SU-DHL-6 (cell line): ENCODE measurements around the gene GREM2.

ENCODE experiments used
- H2AFZ ChIP-seq: fragments of 200-600 bp; sonication (generic); 2 replicates; pipeline ENCODE4 v1.6.1; 2014; ENCODE audit warnings: low read depth, mild to moderate bottlenecking, moderate library complexity, mixed read lengths, antibody characterized with exemption, low read length; ENCODE audit not compliant: severe bottlenecking
- H3F3A ChIP-seq: fragments of 200-600 bp; shearing (Covaris generic); 2 replicates; pipeline ENCODE4 v1.6.0; 2016; ENCODE audit warnings: antibody characterized with exemption, mild to moderate bottlenecking; ENCODE audit not compliant: insufficient read depth
- H3K27ac ChIP-seq: fragments of 200-600 bp; sonication (generic); 2 replicates; pipeline ENCODE4 v1.5.1; 2016; ENCODE audit warnings: low read depth, mild to moderate bottlenecking, low read length, moderate library complexity, mixed read lengths
- H3K27me3 ChIP-seq: fragments of 200-600 bp; sonication (generic), shearing (Covaris generic); 2 replicates; pipeline ENCODE4 v1.6.0; 2014; ENCODE audit warnings: mild to moderate bottlenecking, low read length
- H3K36me3 ChIP-seq: fragments of 200-600 bp; sonication (generic); 2 replicates; pipeline ENCODE4 v1.6.1; 2014; ENCODE audit warnings: mild to moderate bottlenecking, low read length, mixed read lengths
- H3K4me2 ChIP-seq: fragments of 300-600, 200-600 bp; shearing (Covaris generic), sonication (generic); 2 replicates; pipeline ENCODE4 v1.6.0; 2014; ENCODE audit warnings: low read length, low read depth, mild to moderate bottlenecking; ENCODE audit not compliant: poor library complexity, severe bottlenecking
- H3K4me3 ChIP-seq: fragments of 200-600 bp; sonication (generic); 2 replicates; pipeline ENCODE4 v1.5.1; 2014; ENCODE audit warnings: antibody characterized with exemption, low read length, mild to moderate bottlenecking, mixed read lengths; ENCODE audit not compliant: insufficient read depth, poor library complexity, severe bottlenecking
- H3K79me2 ChIP-seq: fragments of 200-600 bp; sonication (generic); 2 replicates; pipeline ENCODE4 v1.6.1; 2014; ENCODE audit warnings: mild to moderate bottlenecking, low read length, moderate library complexity; ENCODE audit not compliant: insufficient read depth
- H3K9ac ChIP-seq: fragments of 200-600 bp; sonication (generic); 2 replicates; pipeline ENCODE4 v1.7.0; 2014; ENCODE audit warnings: mild to moderate bottlenecking, low read length
- H3K9me2 ChIP-seq: fragments of 200-600 bp; sonication (generic); replicated peaks from 2 replicates; pipeline ENCODE4 v1.6.1; 2014; ENCODE audit warnings: low read length; ENCODE audit not compliant: insufficient read depth
- H3K9me3 ChIP-seq: fragments of 200-600 bp; sonication (generic); 2 replicates; pipeline ENCODE4 v1.6.1; 2014; ENCODE audit warnings: low read length, mixed read lengths; ENCODE audit not compliant: insufficient read depth
- H4K20me1 ChIP-seq: fragments of 200-600 bp; sonication (generic); 2 replicates; pipeline ENCODE4 v1.6.1; 2014; ENCODE audit warnings: low read depth, mild to moderate bottlenecking, antibody characterized with exemption, low read length, moderate library complexity, mixed read lengths
- CTCF ChIP-seq: fragments of 200-600 bp; sonication (generic); IDR thresholded peaks from one replicate; pipeline ENCODE4 v1.5.1; 2017; ENCODE audit warnings: antibody characterized with exemption, mild to moderate bottlenecking, low read length, moderate library complexity; ENCODE audit not compliant: insufficient read depth, poor library complexity, severe bottlenecking
- EZH2phosphoT487 ChIP-seq: fragments of 200-600 bp; sonication (generic), shearing (Covaris generic); conservative IDR thresholded peaks from 2 replicates; pipeline ENCODE4 v1.6.1; 2018; ENCODE audit warnings: mild to moderate bottlenecking, antibody characterized with exemption, low read length, moderate library complexity, mixed read lengths

Gene GREM2

DNA sequence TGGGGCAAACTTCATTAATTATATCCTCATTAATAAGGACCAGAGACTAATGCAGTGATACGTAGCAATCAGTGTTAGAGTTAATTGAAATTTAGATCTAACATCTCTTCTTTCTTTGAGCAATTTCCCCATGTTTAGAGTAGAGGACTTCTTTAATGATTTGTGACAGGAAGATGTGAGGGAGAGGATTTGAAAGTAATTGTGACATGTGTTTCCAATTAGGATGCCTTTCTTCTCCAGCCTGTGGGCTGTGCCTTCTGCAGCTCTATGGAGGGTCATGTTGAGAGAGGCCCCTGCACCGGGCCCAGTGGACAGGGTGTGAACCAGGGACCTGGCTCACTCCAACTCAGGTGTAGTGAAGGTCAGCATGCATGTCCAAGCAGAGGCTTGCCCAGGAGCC is 103.0 kb downstream of the GREM2 start:
- Histone ChIP-seq H3K27ac (no peak overlapping the region), H3K9me2 (no peaks in the 10 kb centered on the region), H3K9me3 (no peaks in the 10 kb centered on the region), H3K27me3 (no peaks in the 10 kb centered on the region), H4K20me1 (no peaks in the 10 kb centered on the region), H3K4me2 (no peak overlapping the region), H3K79me2 (no peaks in the 10 kb centered on the region), H3K9ac (no peak overlapping the region), H3K36me3 (no peaks in the 10 kb centered on the region), H3F3A (no peaks in the 10 kb centered on the region), H3K4me3 (no peak overlapping the region), H2AFZ (no peak overlapping the region)
- no peak for TF ChIP-seq EZH2phosphoT487

- Histone ChIP-seq H3K4me2 (no peak overlapping the region), H3K9ac (no peak overlapping the region), H3K9me2 (no peaks in the 10 kb centered on the region), H3K27me3 (no peaks in the 10 kb centered on the region), H2AFZ (no peak overlapping the region), H3K27ac (no peak overlapping the region), H3K36me3 (no peaks in the 10 kb centered on the region), H4K20me1 (no peaks in the 10 kb centered on the region), H3K4me3 (no peak overlapping the region), H3K9me3 (no peaks in the 10 kb centered on the region), H3F3A (no peaks in the 10 kb centered on the region), H3K79me2 (no peaks in the 10 kb centered on the region)
- TF ChIP-seq CTCF = no peak
- TF ChIP-seq EZH2phosphoT487 = no peak
These were observed 103.8 kb downstream of the GREM2 start for GRCh38 chr1:240508201-240508600.

- Histone ChIP-seq H3K36me3 (no peaks in the 10 kb centered on the region), H3K9me2 (no peaks in the 10 kb centered on the region), H3K9ac (no peak overlapping the region), H3F3A (no peaks in the 10 kb centered on the region), H3K27ac (no peak overlapping the region), H3K79me2 (no peaks in the 10 kb centered on the region), H3K4me3 (no peak overlapping the region), H3K4me2 (no peak overlapping the region), H3K27me3 (no peaks in the 10 kb centered on the region), H2AFZ (no peak overlapping the region), H3K9me3 (no peaks in the 10 kb centered on the region), H4K20me1 (no peaks in the 10 kb centered on the region)
- TF ChIP-seq CTCF (no peak), EZH2phosphoT487 (no peak)
These were observed 105.8 kb downstream of the GREM2 start for GRCh38 chr1:240506176-240506575.

DNA sequence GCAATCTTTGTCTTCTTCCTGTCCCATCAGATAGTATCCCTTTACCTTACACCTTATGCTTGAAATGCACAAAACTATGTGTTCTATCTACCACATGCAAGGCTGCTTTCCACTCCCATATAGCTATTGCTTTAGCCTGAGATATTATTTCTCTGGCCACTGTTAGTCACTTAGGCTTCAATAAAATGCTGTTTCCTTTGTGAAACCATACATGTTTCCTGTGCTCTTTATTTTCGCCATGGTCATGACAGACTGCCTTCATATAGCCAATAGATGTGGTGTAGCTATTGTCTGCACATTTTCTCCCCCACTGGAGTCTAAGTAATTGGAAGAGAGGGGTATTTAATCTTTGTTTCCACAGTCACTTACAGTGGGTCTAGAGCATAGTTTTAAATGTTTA is 108.4 kb downstream of the GREM2 start:
- no peaks in the 10 kb centered on the region for H3K27me3 ChIP-seq
- no peaks in the 10 kb centered on the region for H4K20me1 ChIP-seq
- no peak overlapping the region for H2AFZ ChIP-seq

More for the DNA sequence above, 108.4 kb downstream of the GREM2 start:
- no peak overlapping the region for H3K27ac ChIP-seq
- H3K4me2 ChIP-seq = no peak overlapping the region
- H3K9me2 ChIP-seq = no peaks in the 10 kb centered on the region
- H3K4me3 ChIP-seq = no peak overlapping the region
- no peaks in the 10 kb centered on the region for H3K79me2 ChIP-seq
- H3K9ac ChIP-seq = no peak overlapping the region
- H3K9me3 ChIP-seq = no peaks in the 10 kb centered on the region
- no peaks in the 10 kb centered on the region for H3F3A ChIP-seq
- no peaks in the 10 kb centered on the region for H3K36me3 ChIP-seq
- TF ChIP-seq CTCF (no peak), EZH2phosphoT487 (no peak)
